CD4-positive, alpha-beta T cell treated with Interleukin-10 for 1 hour (primary cell): Measurements from ENCODE around the gene A1BG.
"Not testable (repeated sequence)": the region's sequence is repeated elsewhere in the genome, so short reads cannot be mapped to it uniquely, and the experiment has no call there.

Experiments used
- DNase-seq: peaks from one replicate; pipeline ENCODE4 v3.0.0-alpha.2; 2020

Gene A1BG

DNA sequence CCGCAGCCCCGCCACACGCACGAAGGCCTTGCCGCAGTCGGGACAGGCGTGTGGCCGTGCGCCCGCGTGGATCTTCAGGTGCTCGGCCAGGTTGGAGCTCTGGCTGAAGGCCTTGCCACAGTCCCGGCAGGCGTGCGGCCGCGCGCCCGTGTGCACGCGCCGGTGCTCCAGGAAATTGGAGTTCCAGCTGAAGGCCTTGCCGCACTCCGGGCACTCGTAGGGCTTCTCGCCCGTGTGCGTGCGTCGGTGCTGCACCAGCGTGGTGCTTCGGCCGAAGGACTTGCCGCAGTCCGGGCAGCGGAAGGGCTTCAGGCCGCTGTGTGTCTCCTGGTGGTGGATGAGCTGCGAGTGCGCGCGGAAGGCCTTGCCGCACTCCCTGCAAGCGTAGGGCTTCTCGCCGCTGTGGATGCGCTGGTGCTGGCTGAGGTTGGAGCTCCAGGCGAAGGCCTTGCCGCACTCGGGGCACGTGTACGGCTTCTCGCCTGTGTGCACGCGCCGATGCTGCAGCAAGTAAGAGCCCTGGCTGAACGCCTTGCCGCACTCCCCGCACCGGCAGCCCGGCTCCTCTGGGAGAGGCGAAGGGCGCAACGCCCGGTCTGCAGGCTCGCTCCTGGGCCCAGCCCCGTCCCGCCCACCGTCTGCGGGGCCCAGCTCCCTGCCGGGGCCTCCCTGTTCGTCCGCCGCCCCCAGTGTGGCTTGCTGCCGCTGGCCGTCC lies 3.6 kb upstream of the A1BG start:
- no peak for DNase-seq

DNA sequence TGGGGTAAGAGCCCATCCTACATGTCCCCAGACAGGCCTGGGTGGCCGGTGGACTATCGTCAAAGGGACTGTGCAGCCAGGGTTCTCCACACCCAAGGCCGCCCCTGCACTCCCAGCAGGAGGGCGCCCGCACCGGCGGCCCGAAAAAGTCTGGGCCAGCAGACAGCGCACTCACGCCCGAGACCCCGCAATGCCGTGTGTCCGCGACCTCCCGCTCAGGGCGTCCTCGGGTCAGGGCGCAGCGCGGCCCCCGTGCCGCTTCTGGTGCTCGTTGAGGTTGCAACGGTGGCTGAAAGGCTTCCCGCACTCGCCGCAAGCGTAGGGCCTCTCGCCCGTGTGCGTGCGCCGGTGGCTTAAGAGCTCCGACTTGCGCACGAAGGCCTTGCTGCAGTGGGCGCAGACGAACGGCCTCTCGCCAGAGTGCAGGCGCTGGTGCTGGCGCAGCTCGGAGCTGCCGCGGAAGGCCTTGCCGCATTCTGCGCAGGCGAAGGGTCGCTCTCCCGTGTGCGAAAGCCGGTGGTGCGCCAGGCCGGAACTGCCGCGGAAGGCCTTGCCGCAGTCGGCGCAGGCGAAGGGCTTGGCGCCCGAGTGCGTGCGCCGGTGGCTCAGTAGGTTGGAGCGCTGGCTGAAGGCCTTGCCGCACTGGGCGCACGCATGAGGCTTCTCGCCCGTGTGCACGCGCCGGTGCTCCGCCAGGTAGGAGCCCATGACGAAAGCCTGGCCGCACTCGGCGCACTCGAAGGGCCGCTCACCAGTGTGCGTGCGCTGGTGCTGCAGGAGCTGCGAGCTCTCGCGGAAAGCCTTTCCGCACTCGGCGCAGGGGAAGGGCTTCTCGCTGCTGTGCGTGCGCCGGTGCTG lies 2.8 kb upstream of the A1BG start:
- DNase-seq = peak; percentile 29

DNA sequence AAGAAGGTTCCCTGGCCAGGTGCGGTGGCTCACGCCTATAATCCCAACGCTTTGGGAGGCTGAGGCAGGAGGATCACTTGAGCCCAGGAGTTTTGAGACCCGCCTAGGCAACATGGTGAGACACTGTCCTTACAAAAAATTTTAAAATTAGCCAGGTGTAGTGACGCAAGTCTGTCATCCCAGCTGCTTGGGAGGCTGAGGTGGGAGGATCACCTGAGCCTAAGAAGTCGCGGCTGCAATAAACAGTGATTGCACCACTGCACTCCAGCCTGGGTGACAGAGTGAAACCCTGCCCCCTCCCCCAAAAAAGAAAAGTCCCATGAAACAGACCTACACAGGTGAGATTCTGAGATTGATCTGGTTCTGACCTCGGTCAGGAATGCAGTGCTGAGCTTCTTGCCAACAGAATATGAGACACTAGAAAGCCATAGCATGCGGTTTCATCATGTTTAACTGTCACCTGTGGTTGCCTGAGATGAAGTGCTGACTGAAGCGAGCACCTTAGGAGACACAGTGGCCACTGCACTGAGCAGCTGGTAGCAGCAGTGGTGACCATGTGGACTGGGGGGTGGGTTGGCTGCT lies 2.0 kb upstream of the A1BG start:
- no peak for DNase-seq

DNA sequence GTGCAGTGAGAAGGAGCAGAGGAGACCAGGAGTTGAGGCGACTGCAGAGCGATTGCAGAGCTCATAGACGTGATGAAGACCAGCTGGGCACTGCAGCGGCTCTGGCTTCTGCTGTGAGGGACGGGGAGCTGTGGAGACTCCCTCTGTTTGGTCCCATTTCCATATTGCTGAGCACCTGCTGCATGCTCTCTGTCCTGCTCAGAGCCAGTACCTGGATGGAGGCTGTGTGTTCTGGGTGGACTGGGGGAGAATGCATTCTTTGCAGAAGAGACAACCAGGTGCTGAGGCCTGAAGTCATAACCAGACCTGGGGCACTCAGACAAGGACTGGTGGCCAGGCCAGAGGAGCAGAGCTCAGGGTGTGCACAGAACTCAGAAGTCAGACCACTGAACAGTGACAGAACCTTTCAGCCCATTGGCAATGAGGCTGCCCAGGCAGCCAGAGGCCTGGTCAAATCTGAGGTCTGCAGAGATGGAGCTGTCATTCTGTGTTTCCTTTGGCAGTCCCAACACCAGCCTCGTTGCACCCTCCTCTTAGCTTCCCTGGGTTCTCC lies 1.3 kb upstream of the A1BG start:
- DNase-seq = no peak

DNA sequence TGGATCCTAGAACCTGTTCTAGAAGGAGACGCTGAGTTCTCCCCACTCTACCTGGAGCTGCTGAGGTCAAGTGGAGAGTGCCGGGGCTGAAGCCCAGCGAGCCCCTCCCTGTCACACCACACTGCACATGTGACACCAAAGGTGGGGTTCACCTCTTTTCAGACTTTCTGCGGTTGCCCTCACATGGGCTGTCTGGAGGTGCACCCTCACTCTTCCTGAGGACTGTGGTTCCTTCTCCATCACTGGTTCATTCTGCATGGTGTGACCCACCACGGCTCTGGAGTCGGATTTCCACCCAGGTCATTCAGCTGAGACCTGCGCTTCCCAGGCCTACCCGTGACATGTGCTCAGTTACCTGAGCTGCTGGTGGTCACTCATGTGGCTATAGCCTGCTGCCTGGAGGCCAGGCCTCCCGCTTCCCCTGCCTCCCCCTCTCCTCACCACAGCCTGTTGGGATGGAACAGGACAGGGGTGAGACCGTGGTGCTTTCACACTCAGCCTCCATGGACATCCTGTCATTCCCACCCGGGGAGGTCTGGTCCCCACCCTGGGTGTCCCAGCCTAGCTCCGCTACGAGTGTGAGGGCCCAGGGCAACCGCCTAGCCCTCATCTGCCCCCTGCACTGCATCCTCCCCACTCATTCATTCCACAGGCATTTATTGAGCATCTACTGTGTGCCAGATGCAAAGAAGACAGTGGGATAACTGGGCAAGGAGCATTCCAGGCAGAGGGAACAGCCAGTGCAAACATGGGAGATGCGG lies 605 bp upstream of the A1BG start:
- no peak for DNase-seq

DNA sequence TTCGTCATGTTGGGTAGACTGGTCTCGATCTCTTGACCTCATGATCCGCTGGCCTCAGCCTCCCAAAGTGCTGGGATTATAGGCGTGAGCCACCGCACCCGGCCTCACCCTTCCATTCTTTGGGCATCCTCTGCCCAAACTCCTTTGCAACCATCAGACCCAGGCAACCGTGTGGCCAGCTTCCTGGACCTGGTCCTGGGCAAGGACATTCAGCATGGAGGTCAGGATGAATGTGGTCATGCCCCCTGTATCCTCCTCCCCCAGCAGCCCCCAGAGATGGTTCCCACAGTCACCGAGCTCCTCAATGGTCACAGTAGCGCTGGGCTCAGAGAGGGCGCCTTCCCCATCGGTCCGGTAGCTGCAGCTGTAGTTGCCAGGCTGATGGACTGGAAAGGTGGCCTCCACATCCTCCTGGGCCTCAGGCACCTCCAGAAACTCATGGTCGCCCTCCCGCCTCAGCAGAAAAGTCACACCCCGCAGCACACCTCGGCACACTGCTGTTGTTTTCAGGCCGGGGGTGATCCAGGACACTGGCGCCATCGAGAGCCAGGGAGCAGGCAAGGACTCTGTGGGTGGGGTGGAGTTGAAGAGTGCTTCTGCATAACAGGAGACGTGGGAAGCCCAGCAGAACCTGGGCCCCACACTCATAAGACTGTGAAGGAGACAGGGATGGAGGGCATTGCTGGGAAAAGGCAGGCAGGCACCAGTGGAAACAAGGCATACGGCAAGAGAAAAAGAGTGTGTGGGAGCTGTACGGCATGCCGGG lies 1.1 kb downstream of the A1BG start:
- no peak for DNase-seq

DNA sequence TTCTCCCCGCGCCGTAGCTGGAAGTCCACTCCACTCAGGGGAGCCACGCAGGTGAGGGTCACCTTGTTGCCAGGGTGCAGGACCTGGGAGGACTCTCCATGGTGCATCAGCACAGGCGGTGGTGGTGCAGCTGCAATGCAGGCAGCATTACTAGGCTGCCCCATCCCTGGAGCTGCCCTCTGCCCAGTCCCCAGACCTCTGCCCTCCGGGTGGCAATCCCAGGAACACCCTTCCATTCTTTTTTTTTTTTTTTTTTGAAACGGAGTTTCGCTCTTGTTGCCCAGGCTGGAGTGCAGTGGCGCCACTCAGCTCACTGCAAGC lies 1.8 kb downstream of the A1BG start:
- DNase-seq = no peak

DNA sequence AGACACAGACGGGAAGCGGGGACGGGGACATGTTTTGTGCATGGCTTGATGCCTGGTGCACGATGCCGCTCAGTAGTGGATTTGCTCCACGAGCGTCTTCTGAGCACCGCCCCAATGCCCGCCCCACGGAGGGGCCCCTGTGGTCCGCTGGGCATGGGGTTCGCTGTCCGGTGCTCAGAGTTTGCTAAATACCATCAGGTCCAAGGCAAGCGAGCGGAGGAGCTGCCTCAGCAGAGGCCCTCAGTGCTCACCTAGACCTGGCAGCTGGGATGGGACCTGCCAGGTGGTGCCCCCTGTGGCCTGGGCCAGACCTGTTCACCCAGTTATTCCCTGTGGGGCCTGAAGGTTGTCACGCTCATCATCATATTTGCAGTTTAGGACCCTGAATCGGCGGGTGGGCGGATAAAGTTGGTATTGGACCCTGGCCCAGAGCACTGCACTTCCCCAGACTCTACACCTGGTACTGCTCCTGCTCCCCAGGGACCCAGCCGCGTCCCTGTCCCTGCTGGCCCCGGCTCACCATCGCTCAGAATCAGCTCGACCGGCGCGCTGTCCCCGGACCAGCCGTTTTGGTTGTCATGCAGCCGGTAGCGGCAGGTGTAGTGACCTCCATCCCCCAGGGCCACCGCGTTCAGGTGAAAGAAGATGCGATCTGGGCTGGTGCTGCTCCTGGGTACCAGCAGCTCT lies 2.3 kb downstream of the A1BG start:
- no peak for DNase-seq

DNA sequence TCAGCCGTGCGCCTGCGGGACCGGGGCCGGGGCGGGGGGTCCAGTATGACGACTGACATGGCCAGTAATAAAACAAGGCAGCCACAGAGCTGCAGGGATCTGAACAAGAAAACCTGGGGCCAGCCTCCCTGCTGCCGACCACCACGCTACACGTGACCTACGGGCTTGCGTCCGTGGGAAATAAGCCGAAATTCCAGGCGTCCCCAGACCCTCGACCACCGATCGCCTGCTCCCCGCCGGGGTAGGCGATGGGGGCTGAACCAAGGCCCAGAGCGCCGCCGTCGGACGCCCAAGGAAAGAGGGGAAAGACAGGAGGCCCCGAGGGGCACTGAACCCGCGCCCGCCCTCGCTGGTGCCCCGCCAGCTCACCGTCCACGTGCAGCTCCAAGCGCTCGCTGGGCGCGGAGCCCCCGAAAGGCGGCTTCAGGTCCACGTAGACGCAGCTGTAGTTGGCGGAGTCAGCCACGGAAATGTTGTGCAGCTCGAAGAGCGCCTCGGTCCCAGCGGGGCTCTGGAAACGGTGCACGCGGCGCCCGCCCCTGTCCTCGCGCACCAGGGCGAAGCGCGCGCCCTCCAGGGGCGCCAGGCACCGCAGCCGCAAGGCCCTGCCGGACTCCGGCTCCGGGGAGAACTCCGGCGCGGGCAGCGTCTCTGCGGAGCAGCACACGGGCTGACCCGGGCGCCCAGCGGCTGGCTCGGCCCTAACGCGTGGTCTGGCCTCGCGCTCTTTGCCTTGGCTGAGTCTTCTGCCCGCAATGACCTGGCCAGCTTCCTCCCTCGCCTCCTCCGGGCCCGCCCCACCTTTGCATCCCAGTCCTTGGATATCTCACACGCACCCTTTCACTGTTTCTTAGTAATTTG lies 3.1 kb downstream of the A1BG start:
- no peak for DNase-seq

DNA sequence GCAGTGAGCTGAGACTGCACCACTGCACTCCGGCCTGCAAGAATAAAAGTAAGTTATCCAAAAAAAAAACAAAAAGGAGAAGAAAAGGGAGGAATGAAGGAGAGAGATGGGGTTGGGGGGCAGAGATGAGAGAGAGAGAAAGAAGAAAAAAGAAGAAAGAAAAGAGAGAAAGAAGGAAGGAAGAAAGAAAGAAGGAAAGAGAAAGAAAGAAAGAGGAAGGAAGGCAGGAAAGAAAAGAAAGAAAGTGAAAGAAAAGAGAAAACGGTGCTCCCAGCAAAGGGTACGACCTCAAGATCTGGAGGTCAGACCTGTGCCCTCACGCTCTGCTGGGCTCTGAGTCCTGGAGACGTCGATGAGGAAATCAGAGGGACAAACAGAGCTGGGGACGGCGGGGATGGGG lies 3.7 kb downstream of the A1BG start:
- no peak for DNase-seq

DNA sequence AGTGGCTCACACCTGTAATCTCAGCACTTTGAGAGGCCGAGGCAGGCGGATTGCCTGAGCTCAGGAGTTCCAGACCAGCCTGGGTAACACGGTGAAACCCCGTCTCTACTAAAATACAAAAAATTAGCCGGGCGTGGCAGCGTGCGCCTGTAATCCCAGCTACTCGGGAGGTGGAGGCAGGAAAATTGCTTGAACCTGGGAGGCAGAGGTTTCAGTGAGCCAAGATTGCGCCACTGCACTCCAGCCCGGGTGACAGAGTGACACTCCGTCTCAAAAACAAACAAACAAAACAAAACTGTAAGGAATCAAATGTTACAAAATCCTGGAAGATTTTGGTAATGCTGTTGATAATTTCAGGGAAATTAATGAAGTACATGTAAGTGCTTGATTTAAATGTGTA lies 5.2 kb downstream of the A1BG start:
- not testable (repeated sequence) for DNase-seq

DNA sequence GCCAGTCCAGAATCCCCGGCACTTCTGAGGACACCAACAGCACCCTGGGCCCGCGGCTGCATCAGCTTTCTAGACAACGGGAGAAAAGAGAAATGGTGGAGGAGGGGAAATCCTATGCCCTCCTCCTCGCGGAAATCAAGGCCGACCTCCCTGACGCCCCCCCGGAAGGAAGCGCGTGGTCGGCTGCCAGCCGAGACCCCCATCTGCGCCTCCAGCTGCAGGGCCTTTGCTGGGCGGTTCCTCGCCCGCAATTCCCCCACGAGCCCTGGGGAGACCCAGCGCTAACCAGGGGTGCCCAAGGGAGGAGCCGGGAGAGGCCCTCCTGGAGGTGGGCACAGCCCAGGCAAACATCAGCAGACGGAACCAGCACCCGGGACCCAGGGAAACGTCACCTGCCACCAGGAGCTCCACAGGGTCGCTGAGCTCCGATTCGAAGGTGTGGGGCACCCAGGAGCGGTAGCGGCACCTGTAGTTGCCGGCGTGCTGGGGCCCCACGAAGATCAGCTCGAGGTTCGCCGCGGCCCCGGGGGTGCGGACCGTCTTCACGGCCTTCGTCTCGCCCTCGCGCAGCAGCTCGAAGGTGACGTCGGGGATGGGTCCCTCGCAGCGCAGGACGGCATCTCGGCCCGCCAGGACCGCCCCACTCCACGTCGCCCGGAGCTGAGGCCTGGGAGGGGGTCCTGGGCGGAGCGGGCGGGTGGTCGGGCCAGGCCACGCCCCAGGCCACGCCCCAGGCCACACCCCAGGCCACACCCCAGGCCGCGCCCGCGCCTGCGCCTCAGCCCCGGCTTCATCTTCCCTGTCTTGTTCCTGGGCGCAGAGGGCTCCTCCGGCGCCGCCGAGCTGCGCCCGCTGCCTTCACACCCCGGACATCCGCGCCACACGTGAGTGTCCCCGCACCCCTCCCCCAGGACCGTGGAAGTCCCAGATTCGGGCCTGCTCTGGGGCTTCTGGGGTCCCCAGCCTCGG lies 6.0 kb downstream of the A1BG start:
- peak; percentile 77 for DNase-seq

DNA sequence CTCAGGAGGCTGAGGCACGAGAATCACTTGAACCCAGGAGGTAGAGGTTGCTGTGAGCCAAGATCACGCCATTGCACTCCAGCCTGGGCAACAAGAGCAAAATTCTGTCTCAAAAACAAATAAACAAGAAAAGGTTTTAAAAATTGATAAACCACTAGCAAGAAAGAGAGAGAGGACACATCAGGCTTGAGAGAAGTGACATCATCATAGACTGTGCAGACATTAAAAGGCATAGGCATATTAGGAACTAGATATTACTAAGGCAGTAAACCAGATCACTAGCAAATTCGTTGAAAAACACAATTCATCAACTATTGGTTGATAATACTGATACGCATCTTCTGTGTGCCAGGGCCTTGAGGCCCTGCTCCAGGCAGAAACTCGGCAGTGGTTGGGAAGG lies 7.7 kb downstream of the A1BG start:
- no peak for DNase-seq

DNA sequence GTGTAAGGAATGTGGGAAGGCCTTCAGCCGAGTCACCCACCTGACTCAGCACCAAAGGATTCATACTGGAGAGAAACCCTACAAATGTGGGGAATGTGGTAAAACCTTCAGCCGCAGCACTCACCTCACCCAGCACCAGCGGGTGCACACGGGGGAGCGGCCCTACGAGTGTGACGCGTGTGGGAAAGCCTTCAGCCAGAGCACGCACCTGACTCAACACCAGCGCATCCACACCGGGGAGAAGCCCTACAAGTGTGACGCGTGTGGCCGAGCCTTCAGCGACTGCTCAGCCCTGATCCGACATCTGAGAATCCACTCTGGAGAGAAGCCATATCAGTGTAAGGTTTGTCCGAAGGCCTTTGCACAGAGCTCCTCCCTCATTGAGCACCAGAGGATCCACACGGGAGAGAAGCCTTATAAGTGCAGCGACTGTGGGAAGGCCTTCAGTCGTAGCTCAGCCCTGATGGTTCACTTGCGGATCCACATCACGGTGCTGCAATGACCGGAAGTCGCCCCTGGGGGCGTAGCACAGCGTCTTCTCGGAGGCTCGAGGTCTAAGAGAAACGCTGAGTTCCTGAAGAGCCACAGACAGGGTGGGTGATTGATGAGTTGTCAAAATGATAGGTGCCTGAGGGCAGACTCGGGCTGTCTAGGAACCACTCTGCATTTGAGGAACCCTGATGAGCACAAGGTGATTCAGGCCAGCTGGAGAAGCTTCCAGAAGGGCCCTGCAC lies 14.3 kb downstream of the A1BG start:
- DNase-seq = no peak

DNA sequence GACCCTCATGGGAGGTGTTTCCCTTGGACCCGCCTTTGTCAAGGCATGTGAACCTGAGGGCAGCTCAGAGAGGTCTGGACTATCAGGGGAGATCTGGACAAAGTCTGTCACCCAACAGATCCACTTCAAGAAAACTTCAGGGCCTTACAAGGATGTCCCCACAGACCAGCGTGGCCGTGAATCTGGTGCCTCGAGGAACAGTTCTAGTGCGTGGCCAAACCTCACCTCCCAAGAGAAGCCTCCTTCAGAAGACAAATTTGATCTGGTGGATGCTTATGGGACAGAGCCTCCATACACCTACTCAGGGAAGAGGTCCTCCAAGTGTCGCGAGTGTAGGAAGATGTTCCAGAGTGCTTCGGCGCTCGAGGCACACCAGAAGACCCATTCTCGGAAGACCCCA lies 15.0 kb downstream of the A1BG start:
- no peak for DNase-seq

DNA sequence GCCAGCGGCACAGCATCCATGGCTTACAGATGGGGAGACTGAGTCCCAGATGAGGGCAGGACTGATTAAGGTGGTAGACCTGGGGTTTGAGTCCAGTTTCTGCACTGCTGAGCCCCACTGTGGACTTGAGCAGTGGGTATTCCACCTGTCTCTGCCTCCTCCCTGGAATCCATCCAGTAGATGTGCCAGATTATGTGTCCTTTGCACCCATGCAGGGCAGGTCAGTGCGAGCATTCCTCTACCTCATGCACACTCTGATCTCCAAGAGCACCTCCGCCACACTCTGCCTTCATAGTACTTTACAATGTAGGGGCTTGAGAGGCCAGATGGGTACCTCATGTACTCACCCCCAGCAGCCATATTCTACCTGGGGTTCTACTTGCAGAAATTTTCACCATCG lies 16.5 kb downstream of the A1BG start:
- no peak for DNase-seq

DNA sequence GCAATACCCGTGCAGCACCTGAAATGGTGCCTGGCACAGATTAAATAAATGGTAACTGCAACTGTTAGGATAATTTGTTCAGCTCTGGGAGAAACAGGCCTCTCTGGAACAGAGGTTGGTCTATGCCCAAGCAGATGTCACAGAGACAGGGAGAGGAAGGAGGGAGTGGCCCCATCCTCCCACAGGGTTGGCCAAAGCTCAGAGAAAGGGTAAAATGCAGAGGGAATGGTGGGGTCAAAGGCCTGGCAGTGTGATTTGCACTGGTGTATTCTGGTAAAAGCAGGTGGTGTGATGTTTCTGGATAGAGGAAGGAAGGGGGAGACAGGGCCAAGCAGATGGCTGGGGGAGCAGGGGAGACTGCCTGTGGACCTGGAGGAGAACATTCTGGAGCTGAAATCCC lies 17.1 kb downstream of the A1BG start:
- DNase-seq = no peak

DNA sequence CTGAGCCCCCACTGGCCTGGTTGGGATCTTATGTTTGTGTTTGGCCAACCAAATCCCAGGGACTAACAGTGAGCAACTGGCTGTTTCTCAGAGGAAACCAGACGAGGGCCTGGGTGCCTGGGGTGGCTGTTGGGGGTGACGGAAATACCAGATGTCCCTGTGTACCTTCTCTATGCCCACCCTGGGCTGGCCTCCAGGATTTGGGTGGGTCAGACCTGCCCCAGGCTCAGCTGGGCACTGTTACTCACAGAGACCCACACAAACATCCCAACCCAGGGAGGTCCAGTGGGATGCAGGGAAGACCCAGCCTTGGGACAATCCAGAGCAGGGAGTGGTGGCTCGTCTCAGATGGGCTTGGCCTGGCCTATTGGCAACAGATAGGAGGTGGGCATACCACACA lies 17.7 kb downstream of the A1BG start:
- DNase-seq = no peak
